Right ventricle myocardium inferior (tissue), 1 donor: Measurements from ENCODE around the gene TBC1D14. TPM values are rescaled to one million over a fixed set of nuclear protein-coding genes. Genes with fewer than 3 reads are reported as not detected.
"Not testable (repeated sequence)": the region's sequence is repeated elsewhere in the genome, so short reads cannot be mapped to it uniquely, and the experiment has no call there.

Experiments
- ATAC-seq: fragments of 200-7000 bp; cut with Tn5 transposase; one replicate; pipeline ENCODE4 v1.9.1; 2020; ENCODE audit warnings: mild to moderate bottlenecking, moderate library complexity
- DNase-seq: peaks from one replicate; pipeline ENCODE4 v3.0.0; 2021; ENCODE audit errors: missing footprints
- intact Hi-C: fragments of 100-400 bp; cut with DNase I; formaldehyde crosslinking; loops from one replicate; pipeline ENCODE4 v1.11.0; 2022
- total RNA-seq: library from RNA; stranded (reverse); fragmentation: NEBNext Ultra II Directional; extraction: Animal tissue kit (Norgen Biotek cat#: 25700); gene quantifications from one replicate; pipeline ENCODE4 v1.2.1, GENCODE V29; 2021
- donor health status: DM: no; HTN: yes; CAD: no; lungs with severe emphysema.

TBC1D14 gene
- total RNA-seq, 1 donor from 2014 or later: 36.1 TPM

DNA sequence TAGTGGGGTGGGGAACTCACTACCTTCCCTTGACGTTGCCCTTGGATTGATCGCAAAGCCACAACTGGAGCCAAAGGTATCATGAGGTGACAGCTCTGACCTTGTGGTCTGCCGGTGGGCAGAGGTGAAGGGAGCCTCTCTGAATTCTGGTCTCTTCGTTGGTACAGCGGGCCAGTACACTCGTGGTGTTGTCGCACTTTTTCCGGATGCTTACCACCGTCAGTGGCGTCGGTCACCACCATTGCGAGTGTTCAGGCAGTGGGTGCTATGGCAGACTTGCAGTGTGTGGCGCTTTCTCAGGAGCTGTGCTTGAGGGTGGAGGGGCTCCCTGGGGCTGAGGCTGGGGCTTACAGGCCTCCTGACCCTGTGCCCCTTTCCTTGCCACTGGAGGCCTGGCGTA, 163.4 kb downstream of the TBC1D14 start:
- ATAC-seq: no peak
- DNase-seq: no peak
- intact Hi-C loops: no loop called here

DNA sequence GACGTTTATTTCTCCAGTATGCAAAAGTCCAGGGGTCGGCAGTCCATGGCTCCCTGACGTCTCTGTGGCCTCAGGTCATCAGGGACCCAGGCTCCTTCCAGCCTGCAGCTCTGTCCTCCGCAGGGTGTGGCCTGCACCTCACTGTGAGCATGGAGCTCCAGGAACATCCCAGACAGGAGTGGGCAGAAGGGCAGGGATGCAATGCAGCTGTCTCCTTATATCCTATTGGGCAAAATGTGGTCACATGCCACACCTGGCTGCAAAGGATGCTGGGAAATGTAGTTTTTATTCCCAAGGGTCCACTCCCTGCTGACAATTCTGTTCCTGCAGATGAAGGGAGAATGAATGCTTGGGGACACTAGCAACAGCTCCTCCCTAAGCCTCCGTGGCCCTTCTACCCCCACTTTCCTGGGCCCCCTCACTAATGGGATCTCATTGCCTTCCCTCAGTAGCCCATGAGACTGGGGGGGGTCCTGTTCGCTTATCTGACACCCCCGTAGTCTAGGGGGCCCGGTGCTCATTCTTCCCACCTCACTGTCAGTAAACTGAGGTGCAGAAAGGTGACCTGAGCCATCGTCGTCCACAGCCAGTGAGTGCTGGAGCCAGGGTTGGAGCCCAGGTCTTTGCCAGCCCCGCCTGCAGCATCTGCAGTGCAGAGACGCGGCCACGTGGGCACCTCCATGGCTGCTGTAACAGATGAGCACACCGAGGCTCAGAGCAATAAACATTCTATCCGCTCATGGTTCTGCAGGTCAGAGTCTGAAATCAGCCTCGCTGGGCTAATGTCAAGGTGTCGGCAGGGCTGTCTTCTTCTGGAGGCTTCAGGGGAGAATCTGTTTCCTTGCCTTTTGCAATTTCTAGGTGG, 164.1 kb downstream of the TBC1D14 start:
- DNase-seq: no peak
- ATAC-seq: no peak
- intact Hi-C loops: no loop called here

DNA sequence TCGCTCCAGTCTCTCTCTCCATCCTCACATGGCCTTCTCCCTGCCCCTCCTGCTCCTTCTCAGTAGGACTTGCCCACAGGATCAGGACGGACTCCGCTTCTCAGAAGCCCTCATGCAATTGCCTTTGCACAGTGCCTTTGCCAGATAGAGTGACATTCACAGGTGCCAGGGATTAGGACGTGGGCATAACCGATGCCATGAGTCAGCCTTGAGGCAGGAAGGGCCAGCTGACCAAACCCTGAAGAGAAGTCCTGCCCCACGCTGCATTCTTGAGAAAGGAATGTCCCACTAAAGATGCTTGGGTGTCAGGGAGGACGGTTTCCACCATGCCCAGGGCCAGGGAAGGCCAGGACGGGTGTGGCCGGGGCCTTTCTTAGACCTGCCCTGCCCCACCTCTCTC, 164.8 kb downstream of the TBC1D14 start:
- intact Hi-C loops: no loop called here

DNA sequence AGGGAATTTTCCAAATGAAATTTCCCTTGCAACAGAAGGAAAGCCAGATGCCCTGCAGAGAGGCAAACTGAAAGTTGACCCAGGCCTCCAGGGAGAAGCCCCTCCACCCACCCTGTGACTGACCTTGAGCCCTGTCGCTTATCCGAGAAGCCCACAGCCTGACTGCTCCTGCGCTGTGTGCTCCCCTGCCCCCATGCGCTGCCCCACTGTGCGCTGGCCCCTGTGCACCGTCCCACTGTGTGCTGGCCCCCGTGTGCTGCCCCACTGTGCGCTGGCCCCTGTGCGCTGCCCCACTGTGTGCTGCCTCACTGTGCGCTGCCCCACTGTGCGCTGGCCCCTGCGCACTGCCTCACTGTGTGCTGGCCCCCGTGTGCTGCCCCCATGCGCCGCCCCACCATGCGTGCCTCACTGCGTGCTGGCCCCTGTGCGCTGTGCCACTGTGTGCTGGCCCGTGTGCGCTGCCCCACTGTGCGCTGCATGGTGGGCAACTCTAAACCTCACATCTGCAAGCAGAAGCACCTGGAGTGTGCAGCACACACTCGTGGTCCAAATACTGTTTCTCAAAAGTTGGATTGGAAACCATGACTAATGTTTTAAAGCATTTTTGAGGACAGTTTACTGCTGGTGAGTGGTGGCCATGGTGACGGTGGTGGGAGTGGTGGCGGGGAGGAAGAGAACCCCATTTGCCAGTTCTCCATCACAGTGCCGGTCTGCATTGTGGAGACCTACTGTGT, 166.5 kb downstream of the TBC1D14 start:
- DNase-seq (no peak), ATAC-seq (peak; percentile 20)
- intact Hi-C loops: no loop called here

More for the DNA sequence above, 164.8 kb downstream of the TBC1D14 start:
- no peak for ATAC-seq
- DNase-seq: no peak

DNA sequence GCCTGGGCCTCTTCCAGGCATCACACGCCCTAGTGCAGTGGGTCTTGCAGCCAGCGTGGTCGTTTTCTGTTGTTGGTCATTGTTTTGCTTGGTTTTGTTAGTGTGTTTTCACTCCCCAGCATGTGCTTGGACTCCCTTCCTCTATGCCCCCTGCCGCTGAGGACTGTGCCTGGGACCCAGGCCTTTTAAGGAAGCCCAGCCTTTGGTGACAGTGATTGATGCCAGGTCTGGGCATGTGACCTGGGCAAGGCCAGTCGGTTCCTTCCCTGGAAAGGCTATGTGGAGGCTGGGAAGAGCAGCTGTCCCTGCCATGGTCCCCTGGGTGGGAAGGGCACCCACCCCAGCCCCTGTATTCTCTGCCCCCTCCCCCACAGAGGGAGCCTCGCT, 167.1 kb downstream of the TBC1D14 start:
- DNase-seq (no peak), ATAC-seq (peak; percentile 18)
- intact Hi-C loops: no loop called here

DNA sequence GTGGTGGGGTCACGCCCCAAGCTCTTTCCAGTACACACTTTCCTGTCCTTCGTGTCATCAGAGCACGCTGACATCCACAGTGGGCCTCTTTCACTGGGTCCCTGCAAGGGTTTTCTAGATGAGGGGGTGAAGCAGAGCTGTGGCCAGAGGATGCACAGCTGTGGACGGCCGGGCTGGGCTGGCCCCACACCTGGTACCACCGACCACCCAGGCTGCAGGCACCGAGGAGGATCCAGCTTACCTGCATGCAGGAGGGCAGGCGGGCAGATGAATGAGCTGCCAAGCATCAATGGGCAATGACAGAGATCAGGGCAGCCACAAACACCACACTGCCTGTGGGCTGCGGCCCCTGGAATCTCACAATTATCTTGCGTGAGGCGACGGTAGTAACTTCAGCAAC, 167.7 kb downstream of the TBC1D14 start:
- intact Hi-C loops: no loop called here
- no peak for DNase-seq
- ATAC-seq: no peak

DNA sequence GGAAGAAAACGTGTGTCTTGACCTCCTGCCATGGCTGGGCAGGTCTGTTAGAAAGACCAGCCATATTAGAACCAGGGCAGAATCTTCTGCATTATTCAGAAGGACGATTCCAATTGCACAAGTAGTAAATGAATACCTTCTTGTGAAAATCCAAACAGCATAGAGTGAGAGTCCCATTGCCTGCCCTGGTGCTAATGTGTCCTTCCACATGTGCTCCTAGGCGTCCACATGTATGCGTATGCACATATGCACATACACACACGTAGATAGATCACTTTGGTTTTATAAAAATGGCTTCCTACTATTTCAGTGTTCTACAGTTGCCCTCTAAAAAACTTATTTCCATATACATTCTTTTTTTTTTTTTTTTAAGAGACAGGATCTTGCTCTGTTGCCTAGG, 168.4 kb downstream of the TBC1D14 start:
- DNase-seq (no peak), ATAC-seq (no peak)
- intact Hi-C loops: no loop called here

DNA sequence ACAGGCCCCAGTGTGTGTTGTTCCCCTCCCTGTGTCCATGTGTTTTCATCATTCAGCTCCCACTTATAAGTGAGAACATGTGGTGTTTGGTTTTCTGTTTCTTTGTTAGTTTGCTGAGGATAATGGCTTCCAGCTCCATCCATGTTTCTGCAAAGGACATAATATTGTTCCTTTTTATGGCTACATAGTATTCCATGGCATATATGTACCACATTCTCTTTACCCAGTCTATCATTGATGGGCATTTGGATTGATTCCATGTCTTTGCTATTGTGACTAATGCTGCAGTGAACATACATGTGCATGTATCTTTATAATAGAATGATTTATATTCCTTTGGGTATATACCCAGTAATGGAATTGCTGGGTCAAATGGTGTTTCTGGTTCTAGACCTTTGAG, 169.9 kb downstream of the TBC1D14 start:
- intact Hi-C loops, DNase-seq, ATAC-seq: not testable (repeated sequence)

DNA sequence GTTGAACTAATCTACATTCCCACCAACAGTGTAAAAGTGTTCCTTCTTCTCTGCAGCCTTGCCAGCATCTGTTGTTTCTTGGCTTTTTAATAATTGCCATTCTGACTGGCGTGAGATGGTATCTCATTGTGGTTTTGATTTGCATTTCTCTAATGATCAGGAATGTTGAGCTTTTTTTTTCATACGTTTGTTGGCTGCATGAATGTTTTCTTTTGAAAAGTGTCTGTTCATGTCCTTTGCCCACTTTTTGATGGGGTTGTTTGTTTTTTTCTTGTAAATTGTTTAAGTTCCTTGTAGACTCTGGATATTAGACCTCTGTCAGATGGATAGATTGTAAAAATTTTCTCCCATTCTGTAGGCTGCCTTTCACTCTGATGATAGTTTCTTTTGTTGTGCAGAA, 170.3 kb downstream of the TBC1D14 start:
- DNase-seq, intact Hi-C loops, ATAC-seq: not testable (repeated sequence)

Other genes starting within 250 kb of the TBC1D14 start
- not detected for gene S100P, start 215.9 kb upstream of the TBC1D14 start, total RNA-seq
- 41.7 TPM for gene MRFAP1L1, start 200.0 kb upstream of the TBC1D14 start, total RNA-seq
- 6.0 TPM for gene BLOC1S4, start 193.7 kb upstream of the TBC1D14 start, total RNA-seq
- 72.1 TPM for gene KIAA0232, start 127.1 kb upstream of the TBC1D14 start, total RNA-seq
- gene TADA2B, start 133.5 kb downstream of the TBC1D14 start, total RNA-seq: 33.3 TPM
- 61.5 TPM for gene GRPEL1, start 158.2 kb downstream of the TBC1D14 start, total RNA-seq